WTC11 (cell line): ENCODE results near the gene CD164.

ENCODE experiments used
- FOXJ3 ChIP-seq: sonication (generic); formaldehyde crosslinking; IDR thresholded peaks from 2 replicates; pipeline ENCODE4 v1.9.0; 2021; ENCODE audit warnings: missing genetic modification reagents, mild to moderate bottlenecking, borderline replicate concordance
- JUN ChIP-seq: sonication (generic); formaldehyde crosslinking; IDR thresholded peaks from 2 replicates; pipeline ENCODE4 v1.8.0; 2023; ENCODE audit warnings: mild to moderate bottlenecking, missing genetic modification reagents
- PRRX2 ChIP-seq: fragments of 250-450 bp; sonication (Bioruptor Pico); IDR thresholded peaks from 2 replicates; pipeline ENCODE4 v1.8.0; 2021; ENCODE audit warnings: mild to moderate bottlenecking
- RELA ChIP-seq: sonication (generic); formaldehyde crosslinking; IDR thresholded peaks from 2 replicates; pipeline ENCODE4 v1.8.1; 2022; ENCODE audit warnings: missing genetic modification reagents, mild to moderate bottlenecking, borderline replicate concordance
- SMAD3 ChIP-seq: sonication (generic); formaldehyde crosslinking; IDR thresholded peaks from 2 replicates; pipeline ENCODE4 v1.8.0; 2022; ENCODE audit warnings: missing genetic modification reagents, mild to moderate bottlenecking, borderline replicate concordance
- TEAD4 ChIP-seq: sonication (generic); formaldehyde crosslinking; IDR thresholded peaks from 2 replicates; pipeline ENCODE4 v1.8.0; 2022; ENCODE audit warnings: mild to moderate bottlenecking, missing genetic modification reagents
- TF ChIP-seq, protein P1 (sequence below): fragments of 200-600 bp; IDR thresholded peaks from 2 replicates; pipeline ENCODE4 v1.8.0; 2022; ENCODE audit warnings: antibody characterized with exemption
- TF ChIP-seq, protein P2 (sequence below): sonication (generic); formaldehyde crosslinking; IDR thresholded peaks from 2 replicates; pipeline ENCODE4 v1.8.0; 2022; ENCODE audit warnings: missing genetic modification reagents
- TF ChIP-seq, protein P3 (sequence below): sonication (generic); formaldehyde crosslinking; IDR thresholded peaks from 2 replicates; pipeline ENCODE4 v1.8.1; 2022; ENCODE audit warnings: low read depth, mild to moderate bottlenecking, moderate library complexity, missing genetic modification reagents, borderline replicate concordance
- TF ChIP-seq, protein P4 (sequence below): sonication (generic); formaldehyde crosslinking; IDR thresholded peaks from 2 replicates; pipeline ENCODE4 v1.8.1; 2022; ENCODE audit warnings: low read depth, missing genetic modification reagents, borderline replicate concordance
- TF ChIP-seq, protein P5 (sequence below): sonication (generic); formaldehyde crosslinking; IDR thresholded peaks from 2 replicates; pipeline ENCODE4 v1.8.0; 2023; ENCODE audit warnings: mild to moderate bottlenecking, missing genetic modification reagents

DNA sequence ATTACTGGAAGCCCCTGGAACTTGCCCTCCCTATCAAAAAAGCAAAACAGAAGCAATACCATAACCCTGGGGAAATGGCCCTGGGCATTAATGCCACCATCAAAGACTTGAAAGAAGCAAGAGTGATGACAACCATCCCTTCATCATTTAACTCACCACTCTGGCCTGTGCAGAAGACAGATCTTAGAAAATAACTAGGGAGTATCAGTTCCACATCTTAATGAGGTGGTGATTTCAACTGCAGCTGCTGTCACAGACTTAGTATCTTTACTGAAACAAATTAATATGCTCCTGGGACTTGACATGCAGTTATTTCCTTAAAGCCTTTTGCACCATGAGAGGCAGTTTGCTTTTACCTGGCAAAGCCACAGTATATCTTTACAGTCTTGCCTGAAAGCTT is 24.1 kb downstream of the CD164 start:
- TF ChIP-seq, protein P1, sequence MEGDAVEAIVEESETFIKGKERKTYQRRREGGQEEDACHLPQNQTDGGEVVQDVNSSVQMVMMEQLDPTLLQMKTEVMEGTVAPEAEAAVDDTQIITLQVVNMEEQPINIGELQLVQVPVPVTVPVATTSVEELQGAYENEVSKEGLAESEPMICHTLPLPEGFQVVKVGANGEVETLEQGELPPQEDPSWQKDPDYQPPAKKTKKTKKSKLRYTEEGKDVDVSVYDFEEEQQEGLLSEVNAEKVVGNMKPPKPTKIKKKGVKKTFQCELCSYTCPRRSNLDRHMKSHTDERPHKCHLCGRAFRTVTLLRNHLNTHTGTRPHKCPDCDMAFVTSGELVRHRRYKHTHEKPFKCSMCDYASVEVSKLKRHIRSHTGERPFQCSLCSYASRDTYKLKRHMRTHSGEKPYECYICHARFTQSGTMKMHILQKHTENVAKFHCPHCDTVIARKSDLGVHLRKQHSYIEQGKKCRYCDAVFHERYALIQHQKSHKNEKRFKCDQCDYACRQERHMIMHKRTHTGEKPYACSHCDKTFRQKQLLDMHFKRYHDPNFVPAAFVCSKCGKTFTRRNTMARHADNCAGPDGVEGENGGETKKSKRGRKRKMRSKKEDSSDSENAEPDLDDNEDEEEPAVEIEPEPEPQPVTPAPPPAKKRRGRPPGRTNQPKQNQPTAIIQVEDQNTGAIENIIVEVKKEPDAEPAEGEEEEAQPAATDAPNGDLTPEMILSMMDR = no peak
- TF ChIP-seq SMAD3 (CRISPR knock-in tag) = no peak
- TF ChIP-seq, protein P2, sequence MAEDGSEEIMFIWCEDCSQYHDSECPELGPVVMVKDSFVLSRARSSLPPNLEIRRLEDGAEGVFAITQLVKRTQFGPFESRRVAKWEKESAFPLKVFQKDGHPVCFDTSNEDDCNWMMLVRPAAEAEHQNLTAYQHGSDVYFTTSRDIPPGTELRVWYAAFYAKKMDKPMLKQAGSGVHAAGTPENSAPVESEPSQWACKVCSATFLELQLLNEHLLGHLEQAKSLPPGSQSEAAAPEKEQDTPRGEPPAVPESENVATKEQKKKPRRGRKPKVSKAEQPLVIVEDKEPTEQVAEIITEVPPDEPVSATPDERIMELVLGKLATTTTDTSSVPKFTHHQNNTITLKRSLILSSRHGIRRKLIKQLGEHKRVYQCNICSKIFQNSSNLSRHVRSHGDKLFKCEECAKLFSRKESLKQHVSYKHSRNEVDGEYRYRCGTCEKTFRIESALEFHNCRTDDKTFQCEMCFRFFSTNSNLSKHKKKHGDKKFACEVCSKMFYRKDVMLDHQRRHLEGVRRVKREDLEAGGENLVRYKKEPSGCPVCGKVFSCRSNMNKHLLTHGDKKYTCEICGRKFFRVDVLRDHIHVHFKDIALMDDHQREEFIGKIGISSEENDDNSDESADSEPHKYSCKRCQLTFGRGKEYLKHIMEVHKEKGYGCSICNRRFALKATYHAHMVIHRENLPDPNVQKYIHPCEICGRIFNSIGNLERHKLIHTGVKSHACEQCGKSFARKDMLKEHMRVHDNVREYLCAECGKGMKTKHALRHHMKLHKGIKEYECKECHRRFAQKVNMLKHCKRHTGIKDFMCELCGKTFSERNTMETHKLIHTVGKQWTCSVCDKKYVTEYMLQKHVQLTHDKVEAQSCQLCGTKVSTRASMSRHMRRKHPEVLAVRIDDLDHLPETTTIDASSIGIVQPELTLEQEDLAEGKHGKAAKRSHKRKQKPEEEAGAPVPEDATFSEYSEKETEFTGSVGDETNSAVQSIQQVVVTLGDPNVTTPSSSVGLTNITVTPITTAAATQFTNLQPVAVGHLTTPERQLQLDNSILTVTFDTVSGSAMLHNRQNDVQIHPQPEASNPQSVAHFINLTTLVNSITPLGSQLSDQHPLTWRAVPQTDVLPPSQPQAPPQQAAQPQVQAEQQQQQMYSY = no peak
- no peak for TF ChIP-seq RELA
- TF ChIP-seq FOXJ3 (CRISPR knock-in tag) = no peak
- TF ChIP-seq, protein P3, sequence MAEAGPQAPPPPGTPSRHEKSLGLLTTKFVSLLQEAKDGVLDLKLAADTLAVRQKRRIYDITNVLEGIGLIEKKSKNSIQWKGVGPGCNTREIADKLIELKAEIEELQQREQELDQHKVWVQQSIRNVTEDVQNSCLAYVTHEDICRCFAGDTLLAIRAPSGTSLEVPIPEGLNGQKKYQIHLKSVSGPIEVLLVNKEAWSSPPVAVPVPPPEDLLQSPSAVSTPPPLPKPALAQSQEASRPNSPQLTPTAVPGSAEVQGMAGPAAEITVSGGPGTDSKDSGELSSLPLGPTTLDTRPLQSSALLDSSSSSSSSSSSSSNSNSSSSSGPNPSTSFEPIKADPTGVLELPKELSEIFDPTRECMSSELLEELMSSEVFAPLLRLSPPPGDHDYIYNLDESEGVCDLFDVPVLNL = no peak
- no peak for TF ChIP-seq JUN (CRISPR knock-in tag)
- TF ChIP-seq, protein P4, sequence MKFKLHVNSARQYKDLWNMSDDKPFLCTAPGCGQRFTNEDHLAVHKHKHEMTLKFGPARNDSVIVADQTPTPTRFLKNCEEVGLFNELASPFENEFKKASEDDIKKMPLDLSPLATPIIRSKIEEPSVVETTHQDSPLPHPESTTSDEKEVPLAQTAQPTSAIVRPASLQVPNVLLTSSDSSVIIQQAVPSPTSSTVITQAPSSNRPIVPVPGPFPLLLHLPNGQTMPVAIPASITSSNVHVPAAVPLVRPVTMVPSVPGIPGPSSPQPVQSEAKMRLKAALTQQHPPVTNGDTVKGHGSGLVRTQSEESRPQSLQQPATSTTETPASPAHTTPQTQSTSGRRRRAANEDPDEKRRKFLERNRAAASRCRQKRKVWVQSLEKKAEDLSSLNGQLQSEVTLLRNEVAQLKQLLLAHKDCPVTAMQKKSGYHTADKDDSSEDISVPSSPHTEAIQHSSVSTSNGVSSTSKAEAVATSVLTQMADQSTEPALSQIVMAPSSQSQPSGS (CRISPR knock-in tag) = no peak
- TF ChIP-seq PRRX2 = no peak
- TF ChIP-seq, protein P5, sequence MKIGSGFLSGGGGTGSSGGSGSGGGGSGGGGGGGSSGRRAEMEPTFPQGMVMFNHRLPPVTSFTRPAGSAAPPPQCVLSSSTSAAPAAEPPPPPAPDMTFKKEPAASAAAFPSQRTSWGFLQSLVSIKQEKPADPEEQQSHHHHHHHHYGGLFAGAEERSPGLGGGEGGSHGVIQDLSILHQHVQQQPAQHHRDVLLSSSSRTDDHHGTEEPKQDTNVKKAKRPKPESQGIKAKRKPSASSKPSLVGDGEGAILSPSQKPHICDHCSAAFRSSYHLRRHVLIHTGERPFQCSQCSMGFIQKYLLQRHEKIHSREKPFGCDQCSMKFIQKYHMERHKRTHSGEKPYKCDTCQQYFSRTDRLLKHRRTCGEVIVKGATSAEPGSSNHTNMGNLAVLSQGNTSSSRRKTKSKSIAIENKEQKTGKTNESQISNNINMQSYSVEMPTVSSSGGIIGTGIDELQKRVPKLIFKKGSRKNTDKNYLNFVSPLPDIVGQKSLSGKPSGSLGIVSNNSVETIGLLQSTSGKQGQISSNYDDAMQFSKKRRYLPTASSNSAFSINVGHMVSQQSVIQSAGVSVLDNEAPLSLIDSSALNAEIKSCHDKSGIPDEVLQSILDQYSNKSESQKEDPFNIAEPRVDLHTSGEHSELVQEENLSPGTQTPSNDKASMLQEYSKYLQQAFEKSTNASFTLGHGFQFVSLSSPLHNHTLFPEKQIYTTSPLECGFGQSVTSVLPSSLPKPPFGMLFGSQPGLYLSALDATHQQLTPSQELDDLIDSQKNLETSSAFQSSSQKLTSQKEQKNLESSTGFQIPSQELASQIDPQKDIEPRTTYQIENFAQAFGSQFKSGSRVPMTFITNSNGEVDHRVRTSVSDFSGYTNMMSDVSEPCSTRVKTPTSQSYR (CRISPR knock-in tag) = no peak
- no peak for TF ChIP-seq TEAD4 (CRISPR knock-in tag)
